ENCODE measurements around the gene L2HGDH.

The L2HGDH gene

GRCh38 chr14:50229681-50230080, 82.3 kb downstream of the L2HGDH start:
- no peak for DNase-seq (ENCODE audit: low read depth in 2 of 2)

GRCh38 chr14:50228313-50228712, 83.7 kb downstream of the L2HGDH start:
- no peak for DNase-seq (ENCODE audit: low read depth in 2 of 2)

- no peak for DNase-seq (ENCODE audit: low read depth in 2 of 2)
These were observed 86.1 kb downstream of the L2HGDH start for GRCh38 chr14:50225974-50226297.

DNA sequence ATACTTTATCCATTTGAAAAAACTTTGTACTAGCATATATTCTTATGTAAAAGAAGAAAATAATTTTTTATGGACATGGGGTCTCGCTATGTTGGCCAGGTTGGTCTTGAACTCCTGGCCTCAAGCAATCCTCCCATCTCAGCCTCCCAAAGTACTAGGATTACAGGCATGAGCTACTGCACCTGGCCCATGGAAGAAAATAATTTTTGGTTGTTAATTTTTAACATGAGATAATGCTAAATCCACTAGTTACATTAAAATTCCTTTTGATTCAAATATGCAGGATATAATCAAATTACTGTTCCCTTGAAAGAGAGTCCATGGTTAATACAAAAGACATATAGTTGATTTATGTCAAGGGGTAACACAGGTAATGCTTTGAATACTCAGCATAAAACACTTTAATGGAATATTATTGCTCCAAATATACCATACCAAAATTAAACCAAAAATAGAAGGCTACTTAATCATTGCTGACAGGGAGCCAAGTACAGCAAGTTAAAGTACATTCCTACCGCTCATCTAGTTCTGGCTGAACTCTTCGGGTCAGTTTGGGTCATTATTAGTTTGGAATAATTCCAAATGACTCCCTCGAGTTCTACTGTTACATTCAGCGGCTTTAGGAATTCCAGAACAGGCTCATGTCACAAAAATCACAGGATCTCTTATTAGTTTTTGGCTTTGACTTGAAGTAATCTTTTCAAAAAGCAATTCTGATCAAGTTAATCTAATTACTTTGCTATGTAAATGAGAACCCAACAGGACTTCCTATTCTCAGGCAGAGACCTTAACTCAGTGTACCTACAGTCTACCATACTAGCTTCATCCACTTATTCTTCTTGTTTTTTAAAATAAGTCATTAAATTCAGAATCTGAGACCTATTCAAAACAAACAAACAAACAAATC, 86.7 kb downstream of the L2HGDH start:
- DNase-seq (ENCODE audit: low read depth in 2 of 2): no peak

GRCh38 chr14:50222055-50222613, 89.9 kb downstream of the L2HGDH start:
- no peak for DNase-seq (ENCODE audit: low read depth in 2 of 2)

GRCh38 chr14:50218501-50218900, 93.5 kb downstream of the L2HGDH start:
- no peak for DNase-seq (ENCODE audit: low read depth in 2 of 2)

DNA sequence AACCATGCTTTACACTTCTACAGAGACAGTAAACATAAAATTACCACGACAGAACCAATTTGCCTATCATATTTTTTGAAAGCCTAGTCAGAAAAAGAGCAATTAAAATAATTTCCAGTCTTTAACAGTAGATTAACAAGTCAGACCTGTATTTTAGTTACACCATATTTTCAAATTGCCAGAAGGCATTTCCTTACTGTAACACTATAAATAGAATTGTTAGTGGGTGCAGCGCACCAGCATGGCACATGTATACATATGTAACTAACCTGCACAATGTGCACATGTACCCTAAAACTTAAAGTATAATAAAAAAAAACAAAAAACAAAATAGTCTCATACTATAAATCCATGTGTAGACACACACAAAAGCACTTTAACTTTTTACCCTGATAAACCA, 96.6 kb downstream of the L2HGDH start:
- no peak for DNase-seq (ENCODE audit: low read depth in 2 of 2)

DNA sequence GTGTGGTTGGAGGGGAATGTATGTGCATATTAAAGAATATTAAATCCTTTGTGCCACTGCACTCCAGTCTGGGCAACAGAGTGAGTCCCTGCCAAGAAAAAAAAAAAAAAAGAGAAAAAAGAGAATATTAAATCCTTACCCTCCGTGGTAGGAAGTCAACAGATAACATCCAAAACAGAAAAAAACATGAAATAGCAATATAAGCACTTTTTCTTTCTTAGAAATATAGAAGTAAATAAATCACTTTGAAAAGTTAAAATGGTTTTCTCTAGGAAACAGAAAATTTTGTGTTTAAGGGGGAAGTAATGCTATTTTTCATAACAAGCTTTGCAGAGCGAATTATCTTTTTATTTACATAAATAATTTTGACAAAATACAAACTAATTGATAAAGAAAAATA, 98.2 kb downstream of the L2HGDH start:
- no peak for DNase-seq (ENCODE audit: low read depth in 2 of 2)

DNA sequence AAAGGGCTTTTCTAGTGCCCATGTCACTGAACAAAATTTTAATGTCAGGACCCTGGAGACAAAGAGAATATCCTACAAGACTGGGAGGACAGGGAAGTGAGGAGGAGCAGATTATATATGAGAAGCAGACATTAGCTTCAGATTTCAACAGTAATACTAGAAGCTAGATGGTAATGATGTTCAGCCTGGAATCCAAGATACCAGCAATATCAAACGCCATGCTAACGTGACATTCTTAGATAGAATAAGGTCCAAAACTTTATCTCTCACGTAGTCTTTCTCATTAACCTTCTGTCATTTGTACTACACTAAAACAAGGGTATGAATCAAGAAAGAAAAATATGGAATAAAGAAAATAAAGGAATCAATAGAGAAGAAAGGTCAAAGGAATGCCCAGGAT, 99.3 kb downstream of the L2HGDH start:
- DNase-seq (ENCODE audit: low read depth in 2 of 2): no peak

- DNase-seq (ENCODE audit: low read depth in 2 of 2): no peak
These were observed 102.0 kb downstream of the L2HGDH start for GRCh38 chr14:50210074-50210473.

- no peak for DNase-seq (ENCODE audit: low read depth in 2 of 2)
These were observed 113.5 kb downstream of the L2HGDH start for GRCh38 chr14:50198499-50198898.

DNA sequence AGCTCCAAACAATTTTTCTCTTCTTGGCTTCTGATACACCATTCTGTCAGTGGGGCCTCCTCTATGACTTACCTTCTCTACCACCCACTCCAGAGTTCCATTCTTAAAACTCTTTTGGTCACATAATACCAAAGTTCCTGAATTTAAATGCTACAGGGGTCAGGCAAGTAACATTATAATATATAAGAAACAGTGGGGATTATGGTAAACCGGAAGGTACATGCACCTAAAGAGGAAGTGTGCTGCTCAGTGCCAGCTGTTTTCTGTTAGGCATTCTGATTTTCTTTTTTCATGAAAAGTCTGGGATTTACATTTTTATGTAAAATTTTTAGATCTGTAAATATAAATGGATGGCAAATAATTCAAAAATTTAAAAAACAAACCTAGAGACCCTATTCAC, 120.5 kb downstream of the L2HGDH start:
- no peak for DNase-seq (ENCODE audit: low read depth in 2 of 2)

Measured in stimulated activated CD8-positive, alpha-beta memory T cell treated with anti-CD3 and anti-CD28 coated beads, Interleukin-2, amount 100 ng/mL, for 48 hours (primary cell).